ACC112 (cell line): ENCODE measurements around the gene DNAJC30.
A peak's percentile ranks its signal among the peaks of the same experiment; 100 is the strongest.

Experiments used
- H2AFZ ChIP-seq: fragments of 200-600 bp; sonication (generic); one replicate; pipeline ENCODE4 v1.6.0; 2017; ENCODE audit warnings: antibody characterized with exemption, low read length; ENCODE audit not compliant: unreplicated experiment
- H3K27ac ChIP-seq: fragments of 200-600 bp; sonication (generic); 2 replicates; pipeline ENCODE4 v1.5.1; 2014; ENCODE audit warnings: low read depth, mild to moderate bottlenecking, antibody characterized with exemption, low read length, moderate library complexity
- H3K27me3 ChIP-seq: fragments of 200-600 bp; sonication (generic); 2 replicates; pipeline ENCODE4 v1.6.1; 2014; ENCODE audit warnings: mild to moderate bottlenecking, antibody characterized with exemption, low read length, moderate library complexity, mixed read lengths; ENCODE audit not compliant: insufficient read depth
- H3K36me3 ChIP-seq: fragments of 200-600 bp; sonication (generic); 2 replicates; pipeline ENCODE4 v1.6.1; 2016; ENCODE audit warnings: mild to moderate bottlenecking, antibody characterized with exemption, low read length, moderate library complexity, mixed read lengths; ENCODE audit not compliant: insufficient read depth
- H3K4me1 ChIP-seq: fragments of 200-600 bp; sonication (generic); one replicate; pipeline ENCODE4 v1.6.1; 2016; ENCODE audit warnings: low read length, mixed read lengths; ENCODE audit not compliant: insufficient read depth, unreplicated experiment, control insufficient read depth
- H3K4me3 ChIP-seq: fragments of 200-600 bp; sonication (generic); 2 replicates; pipeline ENCODE4 v1.5.1; 2014; ENCODE audit warnings: mild to moderate bottlenecking, low read depth, low read length
- H3K79me2 ChIP-seq: fragments of 200-600 bp; sonication (generic); one replicate; pipeline ENCODE4 v1.6.0; 2016; ENCODE audit warnings: low read length; ENCODE audit not compliant: control insufficient read depth, unreplicated experiment, insufficient read depth

DNAJC30 gene

DNA sequence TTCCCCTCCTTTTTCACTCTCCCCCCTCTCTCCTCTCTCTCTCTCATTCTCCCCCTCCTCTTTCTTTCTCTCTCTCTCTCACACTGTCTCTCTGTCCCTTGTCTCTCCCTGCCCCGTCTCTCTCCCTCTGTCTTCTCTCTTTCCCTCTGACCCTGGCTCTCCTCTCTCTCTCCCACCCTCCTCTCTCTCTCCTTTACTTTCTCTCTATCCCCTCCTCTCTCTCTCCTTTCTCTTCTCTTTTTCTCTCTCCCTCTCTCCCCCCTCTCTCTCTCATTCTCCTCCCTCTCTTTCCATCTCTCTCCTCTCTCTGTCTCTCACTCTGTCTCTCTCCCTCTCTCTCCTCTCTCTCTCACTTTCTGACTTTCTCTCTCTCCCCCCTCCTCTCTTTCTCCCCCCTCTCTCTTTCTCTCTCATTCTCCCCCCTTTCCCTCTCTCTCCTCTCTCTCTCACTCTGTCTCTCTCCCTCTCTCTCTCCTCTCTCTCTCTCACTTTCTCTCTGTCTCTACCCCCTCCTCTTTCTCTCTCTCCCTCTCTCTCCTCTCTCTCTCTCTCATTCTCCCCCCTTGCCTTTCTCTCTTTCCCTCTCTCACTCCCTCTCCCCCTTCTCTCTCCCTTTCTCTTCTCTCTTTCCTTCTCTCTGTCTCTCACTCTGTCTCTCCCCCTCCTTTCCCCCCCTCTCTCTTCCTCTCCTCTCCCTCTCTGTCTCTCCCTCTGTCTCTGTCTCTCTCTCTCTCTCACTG, 34.5 kb downstream of the DNAJC30 start:
- Histone ChIP-seq H3K27ac (no peak overlapping the region), H2AFZ (no peak overlapping the region), H3K79me2 (no peaks in the 10 kb centered on the region), H3K27me3 (peaks cover 55% of the 10 kb centered on the region), H3K36me3 (no peaks in the 10 kb centered on the region), H3K4me3 (peak overlapping the region; percentile 71; the same call in 1 of the 2 replicates), H3K4me1 (no peaks in the 10 kb centered on the region)

DNA sequence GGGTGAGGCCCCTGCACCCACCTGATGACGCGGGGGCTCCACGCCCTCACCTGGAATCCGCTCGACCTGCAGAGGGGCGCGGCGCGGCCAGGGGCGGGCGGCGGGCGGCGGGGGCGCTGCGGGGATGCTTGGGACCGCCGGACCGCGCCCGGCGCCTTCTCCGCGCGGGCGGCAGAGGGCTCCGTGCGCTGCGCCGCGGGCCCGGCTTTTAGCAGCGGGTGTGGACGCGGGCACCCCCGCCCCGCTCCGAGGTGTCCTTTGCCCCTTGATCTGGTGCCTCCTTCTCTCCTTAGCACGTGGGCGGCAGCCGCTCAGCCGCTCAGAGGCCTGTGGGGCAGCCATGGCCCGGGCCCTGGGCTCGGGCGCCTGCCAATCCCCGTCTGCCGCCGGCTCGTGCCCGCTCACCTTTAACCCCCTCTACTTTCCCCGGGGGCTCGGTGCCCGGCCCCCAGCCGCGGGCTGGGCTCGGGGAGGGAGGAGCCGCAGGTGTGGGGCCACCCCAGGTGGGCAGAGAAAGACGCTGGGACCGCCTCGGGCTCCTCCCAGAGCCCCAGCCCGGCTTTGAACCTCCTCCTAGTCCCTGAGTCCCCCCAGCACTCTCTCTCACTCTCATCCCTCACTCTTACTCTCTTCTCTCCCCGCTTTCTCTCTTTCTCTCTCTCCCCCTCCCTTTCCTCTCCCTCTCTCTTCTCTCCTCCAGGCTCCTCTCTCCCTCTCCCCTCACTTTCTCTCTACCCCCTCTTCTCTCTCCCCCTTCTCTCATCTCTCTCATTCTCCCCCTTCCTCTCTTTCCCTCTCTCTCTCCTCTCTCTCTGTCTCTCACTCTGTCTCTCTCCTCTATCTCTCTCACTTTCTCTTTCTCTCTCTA, 35.3 kb downstream of the DNAJC30 start:
- Histone ChIP-seq H3K79me2 (no peaks in the 10 kb centered on the region), H3K36me3 (no peaks in the 10 kb centered on the region), H3K27me3 (peaks cover 55% of the 10 kb centered on the region), H3K4me1 (no peaks in the 10 kb centered on the region), H3K27ac (no peak overlapping the region), H2AFZ (peak overlapping the region; percentile 57), H3K4me3 (peak overlapping the region; percentile 71)

DNA sequence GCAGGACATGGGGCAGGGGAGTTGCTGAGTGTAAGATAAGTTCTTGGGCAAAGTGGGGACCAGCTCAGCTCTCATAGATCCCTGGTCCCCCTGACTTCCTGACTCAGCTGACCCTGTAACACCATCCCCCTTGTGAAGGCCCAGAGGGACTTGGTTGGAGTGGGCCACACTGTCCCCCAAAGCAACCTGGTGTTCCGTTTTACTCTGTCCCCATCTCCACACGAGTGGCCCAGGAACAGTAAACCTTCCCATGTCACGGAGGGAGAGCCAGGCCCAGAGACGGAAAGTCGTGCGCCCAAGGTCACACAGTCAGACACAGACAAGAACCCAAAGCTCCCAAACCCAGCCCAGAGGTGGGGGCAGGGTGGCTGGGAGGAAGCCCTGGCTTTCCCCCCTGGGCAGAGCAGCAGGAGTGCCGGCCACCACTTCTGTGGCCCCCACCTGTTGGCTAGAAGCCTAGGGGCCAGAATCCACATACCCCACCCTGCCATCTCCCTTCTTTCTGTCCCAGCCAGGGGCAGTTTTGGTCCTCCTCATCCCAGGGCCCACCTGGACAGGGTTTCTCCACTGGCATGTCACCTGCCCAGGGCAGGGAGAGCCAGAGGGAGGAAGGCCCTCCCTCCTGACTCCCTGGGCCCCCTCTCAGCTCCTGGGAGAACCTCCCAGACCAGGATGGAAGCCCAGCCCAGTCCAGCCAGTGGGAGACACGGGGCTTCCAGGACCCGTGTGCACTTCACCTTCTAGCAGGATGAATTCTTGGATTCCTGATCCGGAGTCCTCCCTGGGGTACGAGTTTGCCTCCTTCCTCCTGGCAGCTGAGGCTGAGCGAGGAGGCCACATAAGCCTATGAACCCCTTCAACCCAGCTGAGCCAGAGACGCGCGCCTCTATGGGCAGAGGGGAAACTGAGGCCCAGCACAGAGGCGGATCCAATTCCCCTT, 36.2 kb downstream of the DNAJC30 start:
- no peaks in the 10 kb centered on the region for H3K79me2 ChIP-seq
- no peak overlapping the region for H3K27ac ChIP-seq
- no peak overlapping the region for H2AFZ ChIP-seq
- no peaks in the 10 kb centered on the region for H3K36me3 ChIP-seq
- H3K4me3 ChIP-seq = peak overlapping the region; percentile 71
- H3K27me3 ChIP-seq = peaks cover 51% of the 10 kb centered on the region
- H3K4me1 ChIP-seq = no peaks in the 10 kb centered on the region

DNA sequence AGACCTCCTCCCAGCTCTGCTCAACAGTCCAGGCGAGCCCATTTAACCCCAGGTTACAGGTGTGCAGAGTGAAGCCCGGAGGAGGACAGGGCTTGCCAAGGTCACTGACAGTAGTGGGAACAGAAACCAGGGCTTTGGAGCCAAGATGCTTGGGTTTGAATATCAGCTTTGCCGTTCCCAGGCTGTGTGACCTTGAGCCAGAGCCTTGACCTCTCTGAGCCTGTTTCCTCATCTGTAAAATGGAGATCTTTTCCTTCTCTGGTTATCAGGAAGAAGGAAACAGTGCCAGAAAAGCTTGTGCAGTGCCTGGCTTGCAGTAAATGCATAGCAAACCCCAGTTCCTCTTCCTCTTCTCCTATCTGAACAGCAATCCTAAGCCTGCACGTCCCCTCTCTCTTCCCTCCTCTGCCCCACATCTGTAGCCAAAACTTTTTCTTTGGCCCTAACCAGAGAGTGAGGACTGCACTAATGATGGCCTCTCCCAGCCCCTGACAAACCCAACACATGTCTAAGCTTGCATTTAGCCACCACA, 37.5 kb downstream of the DNAJC30 start:
- Histone ChIP-seq H3K27ac (no peak overlapping the region), H3K4me1 (no peaks in the 10 kb centered on the region), H3K4me3 (no peak overlapping the region), H3K27me3 (peaks cover 45% of the 10 kb centered on the region), H3K36me3 (no peaks in the 10 kb centered on the region), H3K79me2 (no peaks in the 10 kb centered on the region), H2AFZ (no peak overlapping the region)

DNA sequence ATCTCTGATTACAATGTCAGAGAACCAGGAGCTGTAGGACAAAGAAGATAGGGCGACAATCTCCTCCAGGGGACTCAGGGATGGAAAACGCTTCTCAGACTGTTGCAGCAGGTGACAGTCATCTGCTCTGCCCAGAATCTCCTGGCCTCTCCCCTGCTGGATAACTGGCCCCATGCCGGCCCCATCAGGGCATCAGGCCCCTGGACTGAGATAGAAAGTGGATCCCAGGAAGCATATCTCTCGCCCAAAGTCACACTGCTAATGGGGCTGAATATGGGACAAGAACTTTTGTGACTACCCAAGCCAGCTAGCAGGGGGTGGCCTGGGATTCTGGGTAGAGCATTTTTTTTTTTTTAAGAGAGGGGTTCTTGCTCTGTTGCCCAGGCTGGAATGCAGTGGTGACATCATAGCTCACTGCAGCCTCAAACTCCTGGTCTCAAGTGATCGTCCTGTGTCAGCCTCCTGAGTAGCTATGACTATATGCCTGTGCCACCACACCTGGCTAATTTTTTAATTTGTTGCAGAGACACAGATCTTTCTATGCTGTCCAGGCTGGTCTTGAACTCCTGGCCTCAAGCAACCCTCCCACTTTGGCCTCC, 38.5 kb downstream of the DNAJC30 start:
- H3K4me1 ChIP-seq = no peaks in the 10 kb centered on the region
- H3K4me3 ChIP-seq = no peak overlapping the region
- H3K27ac ChIP-seq = no peak overlapping the region
- no peaks in the 10 kb centered on the region for H3K36me3 ChIP-seq
- no peak overlapping the region for H2AFZ ChIP-seq
- H3K79me2 ChIP-seq = no peaks in the 10 kb centered on the region
- peaks cover 40% of the 10 kb centered on the region for H3K27me3 ChIP-seq

DNA sequence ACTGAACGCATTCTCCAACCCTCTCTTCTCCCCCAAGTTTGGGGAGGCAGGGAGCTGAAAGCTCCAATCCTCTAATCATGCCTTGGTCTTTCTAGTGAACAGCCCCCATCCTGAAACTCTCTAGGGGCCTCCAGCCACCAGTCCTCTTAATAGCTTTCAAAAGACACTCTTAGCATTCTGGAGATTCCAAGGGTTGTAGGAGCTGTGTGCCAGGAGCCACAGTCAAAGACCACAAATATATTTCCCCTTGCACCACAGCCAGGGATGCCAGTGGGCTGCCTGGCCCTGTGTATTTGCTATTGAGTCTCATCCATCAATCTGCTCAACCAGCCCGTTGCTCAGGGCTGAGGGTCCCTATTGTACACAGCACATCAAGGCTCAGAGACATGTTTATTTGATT, 40.4 kb downstream of the DNAJC30 start:
- no peaks in the 10 kb centered on the region for H3K36me3 ChIP-seq
- H3K27ac ChIP-seq = no peak overlapping the region
- H3K27me3 ChIP-seq = peaks cover 22% of the 10 kb centered on the region
- no peak overlapping the region for H3K4me3 ChIP-seq
- H3K4me1 ChIP-seq = no peaks in the 10 kb centered on the region
- no peaks in the 10 kb centered on the region for H3K79me2 ChIP-seq
- no peak overlapping the region for H2AFZ ChIP-seq

DNA sequence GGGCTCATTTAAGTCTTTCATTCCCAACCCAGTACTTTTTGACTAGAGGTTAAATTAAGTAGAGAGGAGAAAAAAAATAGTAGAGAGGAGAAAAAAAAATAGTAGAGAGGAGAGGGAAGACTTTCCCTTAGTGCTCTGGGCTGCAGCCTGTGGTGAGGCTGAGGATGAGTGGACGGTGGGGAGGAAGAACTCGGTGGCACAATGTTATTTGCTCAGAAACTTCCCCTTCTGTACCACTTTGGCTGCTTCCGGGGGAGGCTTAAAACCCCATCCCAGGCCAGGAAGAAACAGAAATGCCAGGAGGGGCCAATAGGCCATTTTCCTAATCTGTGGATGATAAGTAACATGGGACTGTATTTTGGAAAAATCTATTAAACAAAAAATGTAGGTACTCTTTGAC, 44.3 kb downstream of the DNAJC30 start:
- H3K79me2 ChIP-seq = no peaks in the 10 kb centered on the region
- H3K27ac ChIP-seq = no peak overlapping the region
- H3K4me1 ChIP-seq = peaks cover 10% of the 10 kb centered on the region
- H3K27me3 ChIP-seq = no peaks in the 10 kb centered on the region
- H3K4me3 ChIP-seq = no peak overlapping the region
- no peaks in the 10 kb centered on the region for H3K36me3 ChIP-seq
- H2AFZ ChIP-seq = no peak overlapping the region

DNA sequence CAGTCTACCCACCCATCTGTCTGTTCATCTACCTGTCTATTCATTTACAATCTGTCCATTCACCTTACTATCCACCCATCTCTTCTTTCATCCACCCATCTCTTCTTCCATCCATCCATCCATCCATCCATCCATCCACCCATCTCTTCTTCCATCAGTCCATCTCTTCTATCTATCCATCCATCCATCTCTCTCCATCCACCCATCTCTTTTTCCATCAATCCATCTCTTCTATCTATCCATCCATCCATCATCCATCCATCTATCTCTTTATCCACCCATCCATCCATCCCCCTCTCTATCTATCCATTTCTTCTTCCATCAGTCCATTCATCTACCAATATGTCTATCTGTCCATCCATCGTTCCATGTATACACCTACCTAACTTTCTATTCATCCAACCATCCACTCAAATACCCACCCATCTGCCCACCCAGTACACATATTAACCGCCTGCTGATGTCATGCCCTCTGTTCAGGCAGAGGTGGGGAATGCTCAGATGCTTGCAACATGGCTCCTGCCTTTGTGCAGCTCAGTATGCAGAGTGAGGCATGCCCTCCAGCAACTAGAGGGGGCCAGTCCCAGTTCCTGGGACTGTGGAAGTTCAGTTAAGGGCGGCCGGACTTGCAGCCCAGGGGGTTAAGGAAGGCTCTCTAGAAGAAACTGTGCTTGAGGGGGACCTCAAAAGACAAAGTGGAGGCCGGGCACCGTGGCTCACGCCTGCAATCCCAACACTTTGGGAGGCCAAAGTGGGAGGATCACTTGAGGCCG, 47.6 kb downstream of the DNAJC30 start:
- Histone ChIP-seq H3K79me2 (no peaks in the 10 kb centered on the region), H2AFZ (no peak overlapping the region), H3K4me1 (peaks cover 10% of the 10 kb centered on the region), H3K27ac (no peak overlapping the region), H3K36me3 (no peaks in the 10 kb centered on the region), H3K27me3 (no peaks in the 10 kb centered on the region), H3K4me3 (no peak overlapping the region)

DNA sequence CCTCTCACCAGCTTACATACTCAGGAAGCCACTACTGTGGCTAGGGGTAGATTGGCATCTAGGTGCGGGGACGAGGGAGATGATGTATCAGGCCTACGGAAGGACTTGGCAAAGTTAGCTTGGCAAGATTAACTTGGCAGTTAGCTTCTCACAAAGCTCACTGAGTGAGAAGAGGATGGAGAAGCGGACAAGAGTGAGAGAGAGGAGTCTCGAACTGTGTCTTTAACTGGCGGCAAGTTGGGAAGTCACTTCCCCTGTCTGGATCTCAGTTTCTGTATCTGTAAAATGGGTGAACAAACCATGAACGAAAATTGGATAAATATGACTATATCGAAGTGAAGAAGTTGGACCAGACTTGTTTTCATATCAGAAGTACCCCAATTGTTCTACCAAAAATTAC, 49.4 kb downstream of the DNAJC30 start:
- Histone ChIP-seq H3K4me1 (peaks cover 10% of the 10 kb centered on the region), H3K4me3 (no peak overlapping the region), H3K79me2 (no peaks in the 10 kb centered on the region), H3K36me3 (no peaks in the 10 kb centered on the region), H3K27me3 (no peaks in the 10 kb centered on the region; the same call in 1 of the 2 replicates), H2AFZ (no peak overlapping the region), H3K27ac (no peak overlapping the region)
